ENCODE results near the gene ERP44. TPM values are rescaled to one million over a fixed set of nuclear protein-coding genes. Genes with fewer than 3 reads are reported as not detected.

ERP44 gene
- total RNA-seq, 1 experiment from 2014 or later = 9.4 TPM

DNA sequence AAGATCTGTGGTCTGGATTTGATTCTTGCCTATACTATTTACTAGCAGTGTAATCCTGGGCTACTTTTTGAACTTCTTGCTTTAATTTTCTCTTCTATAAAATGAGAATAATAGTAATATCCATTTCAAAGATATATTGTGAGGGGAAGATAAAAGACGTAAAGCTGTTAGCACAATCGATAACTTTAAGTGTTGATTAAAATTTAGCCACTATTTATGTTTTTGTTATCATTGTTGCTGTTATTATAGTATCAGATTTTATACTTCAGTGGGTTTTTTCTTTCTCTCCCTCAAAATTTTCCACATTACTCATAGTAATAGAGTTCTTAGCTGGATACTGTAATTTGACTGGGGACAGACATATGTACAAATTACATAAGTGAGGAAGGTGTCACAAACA, 150.3 kb downstream of the ERP44 start (continued):
- TF ChIP-seq SIN3A (IDR thresholded peaks at IDR 0.05; ENCODE audit: low read depth) = no peak

GRCh38 chr9:99947395-99947794, 151.4 kb downstream of the ERP44 start:
- Histone ChIP-seq H2AFZ (ENCODE audit: low read depth, low read length, poor library complexity, severe bottlenecking) (no peak overlapping the region), H3K27me3 (ENCODE audit: insufficient read depth, low read length) (no peaks in the 10 kb centered on the region), H3K9me2 (ENCODE audit: insufficient read depth) (no peaks in the 10 kb centered on the region), H3K36me3 (ENCODE audit: control insufficient read depth in 1 of 2, insufficient read depth in 2 of 2, low read length in 2 of 2) (no peaks in the 10 kb centered on the region), H3K9me3 (ENCODE audit: control insufficient read depth in 1 of 2, insufficient read depth in 1 of 2, low read depth in 1 of 2, low read length in 2 of 2) (no peaks in the 10 kb centered on the region), H3K9ac (ENCODE audit: low read length) (no peak overlapping the region), H3K4me1 (ENCODE audit: control insufficient read depth in 1 of 2, insufficient read depth in 2 of 2, low read length in 2 of 2) (no peaks in the 10 kb centered on the region), H3K4me3 (replicated peaks in 1 of 2; ENCODE audit: low read depth in 1 of 2, low read length in 2 of 2) (no peak overlapping the region), H4K20me1 (ENCODE audit: insufficient read depth) (no peaks in the 10 kb centered on the region), H3K27ac (ENCODE audit: low read depth, low read length) (no peak overlapping the region), H3K4me2 (ENCODE audit: low read length) (no peak overlapping the region), H3K79me2 (ENCODE audit: insufficient read depth, low read length) (no peaks in the 10 kb centered on the region)
- RAD21 ChIA-PET (ENCODE audit: low non-redundant PET in 1 of 2, low total read pairs in 2 of 2, uncharacterized antibody in 2 of 2, unreplicated experiment in 2 of 2) = no interaction called here
- intact Hi-C loops (cut with micrococcal nuclease) = no loop called here
- TF ChIP-seq ELF1 (IDR thresholded peaks at IDR 0.05; ENCODE audit: borderline replicate concordance, low read depth) (no peak), YY1 (IDR thresholded peaks at IDR 0.05; ENCODE audit: extremely low read depth, insufficient replicate concordance, low read depth, low read length) (no peak), REST (IDR thresholded peaks at IDR 0.05; ENCODE audit: low read depth) (no peak), EZH2phosphoT487 (IDR thresholded peaks at IDR 0.05; ENCODE audit: borderline replicate concordance) (no peak), SRF (IDR thresholded peaks at IDR 0.05; ENCODE audit: low read depth) (no peak), POLR2A (IDR thresholded peaks at IDR 0.05; ENCODE audit: borderline replicate concordance, extremely low read depth, insufficient read depth, insufficient read length) (no peak), CBX3 (IDR thresholded peaks at IDR 0.05; ENCODE audit: low read depth) (no peak)
- POLR2A ChIA-PET = interaction anchor here (1.4 kb wide), 1 partner anchor 10 kb away, joined by 3 read pairs; no protein-coding TSS in a partner anchor
- CTCF ChIA-PET = no interaction called here
- DNase-seq (ENCODE audit: low read depth, low spot score) (no peak), ATAC-seq (no peak)
- BruUV-seq (replicated peaks) = no TSS peak

All from HCT116 (cell line).